Activated CD4-positive, alpha-beta T cell treated with anti-CD3 and anti-CD28 coated beads, Interleukin-2, amount 10 ng/mL, durations not matched to agents 7 days and 5 days (primary cell): ENCODE measurements around the gene EDNRB. TPM values are rescaled to one million over a fixed set of nuclear protein-coding genes. Genes with fewer than 3 reads are reported as not detected.
"Not testable (repeated sequence)": the region's sequence is repeated elsewhere in the genome, so short reads cannot be mapped to it uniquely, and the experiment has no call there.

ENCODE experiments used
- CTCF ChIA-PET: fragments of 350-600 bp; sonication (Branson Sonifier 250); formaldehyde crosslinking; loops from one replicate; lab custom pipeline; 2021; ENCODE audit warnings: antibody characterized with exemption; lab: Charles Lee
- POLR2A ChIA-PET: fragments of 350-600 bp; sonication (Branson Sonifier 250); formaldehyde crosslinking; loops from one replicate; lab custom pipeline; 2021; ENCODE audit warnings: antibody characterized with exemption; lab: Charles Lee
- DNase-seq: peaks from one replicate; pipeline ENCODE4 v3.0.0-alpha.2; 2020
- H3K27ac Mint-ChIP-seq: one replicate; pipeline ENCODE4 v1.8.0; 2021; ENCODE audit warnings: mild to moderate bottlenecking, moderate library complexity, mixed read lengths
- H3K27me3 Mint-ChIP-seq: one replicate; pipeline ENCODE4 v1.8.0; 2021; ENCODE audit warnings: mixed read lengths
- H3K36me3 Mint-ChIP-seq: one replicate; pipeline ENCODE4 v1.8.0; 2021; ENCODE audit warnings: low read depth, mixed read lengths
- H3K4me1 Mint-ChIP-seq: one replicate; pipeline ENCODE4 v1.8.0; 2021; ENCODE audit warnings: mixed read lengths
- H3K4me3 Mint-ChIP-seq: one replicate; pipeline ENCODE4 v1.8.0; 2021; ENCODE audit warnings: mild to moderate bottlenecking, moderate library complexity, mixed read lengths
- H3K9me3 Mint-ChIP-seq: one replicate; pipeline ENCODE4 v1.8.0; 2021; ENCODE audit warnings: mixed read lengths
- total RNA-seq, 2 experiments: library from RNA; stranded (reverse); gene quantifications; one replicate each; pipeline ENCODE4 v1.2.3, GENCODE V29; 2021

The EDNRB gene
- not detected for total RNA-seq

DNA sequence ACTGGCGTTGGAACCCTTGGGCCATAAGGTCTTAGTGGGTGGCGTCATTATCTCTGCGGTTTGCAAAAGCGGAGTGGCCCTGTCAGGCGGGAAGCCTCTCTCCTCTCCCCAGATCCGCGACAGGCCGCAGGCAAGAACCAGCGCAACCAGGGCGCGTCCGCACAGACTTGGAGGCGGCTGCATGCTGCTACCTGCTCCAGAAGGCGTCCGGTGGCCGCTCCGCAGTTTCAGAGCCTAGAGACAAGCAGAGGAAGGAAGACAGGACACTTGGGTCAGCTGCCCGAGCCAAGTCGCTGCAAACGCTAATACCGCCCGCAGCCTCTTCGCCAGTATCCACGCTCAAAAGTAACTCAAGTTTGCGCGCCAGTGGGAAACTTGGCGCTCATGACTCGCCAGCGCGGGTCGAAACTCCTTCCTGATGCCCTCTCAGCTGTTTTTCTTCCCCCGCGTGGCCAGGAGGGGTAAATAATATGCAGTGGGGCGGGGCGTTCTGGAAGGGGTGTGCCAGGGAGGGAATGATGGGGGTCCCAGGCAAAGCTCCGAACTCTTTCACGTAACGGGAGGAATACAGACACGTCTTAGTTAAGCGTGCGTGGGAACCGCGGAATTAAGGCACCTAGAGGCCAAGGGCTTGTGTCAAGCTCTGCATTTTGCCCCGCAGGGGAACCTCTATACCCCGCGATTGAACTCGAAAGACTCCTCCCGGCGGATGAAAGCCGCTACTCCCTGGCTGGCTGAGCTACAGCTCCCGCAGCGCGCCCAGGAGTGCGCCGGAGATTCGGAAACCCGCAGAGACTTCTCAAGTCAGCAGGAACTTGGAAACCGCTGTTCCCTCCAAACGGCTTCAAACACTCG is at the start of gene EDNRB:
Gene EDNRB, minus strand, starts transcription at position 441 of the 855 bp plus-strand sequence. Its CDS starts 258 bp downstream, at position 183.
- Mint-ChIP-seq H3K9me3 (no peaks in the 10 kb centered on the region), H3K4me1 (no peaks in the 10 kb centered on the region), H3K27ac (no peak within 1 kb of the TSS), H3K4me3 (peak within 1 kb of the TSS; percentile 55), H3K36me3 (no peaks in the 10 kb centered on the region), H3K27me3 (peaks cover 26% of the 10 kb centered on the region)
- ChIA-PET CTCF (no interaction called here), POLR2A (no interaction called here)
- peak; percentile 7 for DNase-seq

DNA sequence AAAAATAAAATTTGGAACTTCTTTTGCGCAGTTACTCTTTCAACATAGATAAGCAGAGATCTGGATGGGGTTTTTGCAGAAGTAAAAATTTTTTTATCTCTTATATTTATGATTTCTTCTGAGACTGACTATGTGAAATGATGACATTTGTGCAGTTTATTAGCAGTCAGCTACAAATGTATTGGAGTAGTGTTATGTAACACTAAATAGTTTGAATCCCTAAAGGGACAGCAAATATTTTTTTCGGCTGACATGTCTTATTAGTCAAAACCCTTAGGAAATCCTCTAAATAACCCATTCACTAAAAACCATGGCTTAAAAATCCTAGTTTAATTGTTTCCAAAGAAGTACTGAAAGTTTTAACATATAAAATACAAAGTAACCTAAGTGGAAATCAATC is 48.0 kb upstream of the EDNRB start:
- ChIA-PET POLR2A (no interaction called here), CTCF (no interaction called here)
- Mint-ChIP-seq H3K27ac (no peak overlapping the region), H3K36me3 (no peaks in the 10 kb centered on the region), H3K27me3 (peaks cover 3% of the 10 kb centered on the region), H3K4me3 (no peak overlapping the region), H3K9me3 (no peaks in the 10 kb centered on the region), H3K4me1 (no peaks in the 10 kb centered on the region)
- no peak for DNase-seq

DNA sequence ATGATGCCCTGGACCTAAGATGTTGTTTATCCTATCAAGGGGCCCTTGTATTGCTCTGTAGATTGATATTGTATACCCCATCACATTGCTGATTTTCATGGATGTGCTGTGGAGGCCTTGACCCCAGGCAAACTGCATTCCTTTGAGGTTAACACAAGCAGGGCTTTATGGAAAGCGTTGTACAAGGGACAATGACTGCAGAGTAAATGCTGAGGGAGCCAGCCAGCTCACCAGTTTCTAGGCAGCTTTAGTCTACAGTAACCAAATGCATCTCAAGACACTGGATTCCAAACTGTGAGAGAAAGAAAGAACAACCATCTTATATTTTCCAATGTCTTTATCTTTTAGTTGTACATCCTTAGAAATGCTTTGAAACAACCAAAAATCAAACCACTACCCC is 34.1 kb upstream of the EDNRB start:
- Mint-ChIP-seq H3K27me3 (peaks cover 5% of the 10 kb centered on the region), H3K36me3 (no peaks in the 10 kb centered on the region), H3K4me1 (no peaks in the 10 kb centered on the region), H3K9me3 (no peaks in the 10 kb centered on the region), H3K27ac (no peak overlapping the region), H3K4me3 (no peak overlapping the region)
- ChIA-PET CTCF (no interaction called here), POLR2A (no interaction called here)
- DNase-seq, result no peak

DNA sequence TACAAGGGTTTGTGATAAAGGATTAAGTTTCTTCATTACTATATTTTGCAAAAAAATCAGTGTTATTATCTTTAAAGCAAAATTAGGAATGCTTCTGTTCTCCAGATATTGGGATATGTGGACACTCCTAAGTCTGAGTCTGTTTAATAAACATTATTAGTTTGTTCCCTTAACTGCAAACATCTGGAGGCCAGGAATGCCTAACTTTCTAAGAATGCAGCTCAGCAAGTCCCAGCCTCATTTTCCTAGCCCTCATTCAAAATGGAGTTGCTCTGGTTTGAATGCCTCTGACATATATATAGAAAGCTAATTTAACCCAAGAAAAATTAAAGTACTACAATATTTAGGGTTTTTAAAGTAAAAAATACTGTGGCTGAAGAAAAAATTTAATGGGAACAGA is 33.6 kb upstream of the EDNRB start:
- H3K4me1 Mint-ChIP-seq, result no peaks in the 10 kb centered on the region
- CTCF ChIA-PET, result no interaction called here
- H3K27me3 Mint-ChIP-seq, result peaks cover 5% of the 10 kb centered on the region
- H3K9me3 Mint-ChIP-seq, result no peaks in the 10 kb centered on the region
- no peaks in the 10 kb centered on the region for H3K36me3 Mint-ChIP-seq
- DNase-seq, result no peak
- POLR2A ChIA-PET, result no interaction called here
- H3K27ac Mint-ChIP-seq, result no peak overlapping the region
- no peak overlapping the region for H3K4me3 Mint-ChIP-seq

DNA sequence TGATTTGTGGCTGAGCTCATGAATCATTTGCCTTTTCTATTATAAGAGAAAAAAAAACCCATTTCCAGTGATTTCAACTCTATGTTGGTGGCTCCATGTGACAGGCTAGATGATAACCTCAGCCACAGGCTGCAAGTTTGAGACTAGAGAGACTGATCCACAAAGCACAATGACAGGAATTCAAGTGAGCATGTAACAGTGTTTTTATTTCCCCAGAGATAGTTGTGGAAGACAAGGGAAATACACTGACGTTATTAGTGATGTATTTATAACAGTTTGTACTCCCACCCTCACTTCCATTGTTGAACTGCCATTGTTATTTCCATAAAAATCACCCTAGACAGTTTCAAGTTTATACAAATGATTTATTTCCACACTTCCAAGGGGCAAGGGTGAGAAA is 27.9 kb upstream of the EDNRB start:
- no peak for DNase-seq
- POLR2A ChIA-PET, result no interaction called here
- H3K4me1 Mint-ChIP-seq, result no peaks in the 10 kb centered on the region
- H3K36me3 Mint-ChIP-seq, result no peaks in the 10 kb centered on the region
- CTCF ChIA-PET, result no interaction called here
- no peak overlapping the region for H3K4me3 Mint-ChIP-seq
- no peaks in the 10 kb centered on the region for H3K9me3 Mint-ChIP-seq
- no peak overlapping the region for H3K27ac Mint-ChIP-seq
- H3K27me3 Mint-ChIP-seq, result no peaks in the 10 kb centered on the region

DNA sequence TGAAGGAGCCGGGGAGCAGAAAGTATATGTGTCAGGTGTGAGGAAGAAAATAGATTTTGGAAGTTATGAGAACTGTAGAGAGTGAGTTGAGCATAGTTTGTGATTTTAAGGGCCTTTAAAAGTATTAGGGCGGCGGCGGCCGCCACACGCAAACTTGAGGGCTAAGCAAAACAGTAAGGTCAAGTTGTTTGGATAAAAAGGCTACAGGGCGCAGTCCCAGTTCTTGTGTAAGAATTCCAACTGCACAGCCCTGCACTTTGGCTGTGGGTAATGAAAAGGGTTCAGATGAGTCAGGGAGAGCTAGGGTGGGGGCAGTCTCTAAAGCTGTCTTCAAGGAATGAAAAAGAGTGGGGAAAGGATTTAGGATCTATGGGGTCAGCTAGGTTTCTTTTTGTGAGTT is 16.4 kb upstream of the EDNRB start:
- DNase-seq, CTCF ChIA-PET, H3K27ac Mint-ChIP-seq, H3K36me3 Mint-ChIP-seq, H3K4me3 Mint-ChIP-seq, POLR2A ChIA-PET, H3K9me3 Mint-ChIP-seq, H3K27me3 Mint-ChIP-seq, H3K4me1 Mint-ChIP-seq: not testable (repeated sequence)

DNA sequence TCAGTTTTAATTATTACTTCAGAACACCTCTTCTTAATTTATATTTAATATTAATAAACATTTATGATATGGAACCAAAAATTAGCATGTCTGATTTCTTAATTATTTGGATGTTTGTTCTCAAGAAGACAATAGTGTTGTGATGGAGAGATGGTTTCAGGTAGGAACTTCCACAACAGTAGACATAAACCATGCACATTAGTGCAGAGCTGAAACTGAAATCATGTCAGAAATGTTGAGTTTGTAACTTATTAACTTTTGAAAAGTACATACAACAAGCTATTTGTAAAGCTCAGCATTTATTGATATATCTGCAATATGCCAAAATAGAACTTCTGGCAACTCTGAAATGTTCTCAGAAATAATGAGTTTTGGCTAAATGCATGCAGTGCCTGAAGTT is 11.8 kb upstream of the EDNRB start:
- ChIA-PET POLR2A (no interaction called here), CTCF (no interaction called here)
- no peaks in the 10 kb centered on the region for H3K36me3 Mint-ChIP-seq
- no peaks in the 10 kb centered on the region for H3K9me3 Mint-ChIP-seq
- no peak overlapping the region for H3K4me3 Mint-ChIP-seq
- no peak overlapping the region for H3K27ac Mint-ChIP-seq
- DNase-seq, result no peak
- H3K27me3 Mint-ChIP-seq, result peaks cover 7% of the 10 kb centered on the region
- H3K4me1 Mint-ChIP-seq, result peaks cover 14% of the 10 kb centered on the region

DNA sequence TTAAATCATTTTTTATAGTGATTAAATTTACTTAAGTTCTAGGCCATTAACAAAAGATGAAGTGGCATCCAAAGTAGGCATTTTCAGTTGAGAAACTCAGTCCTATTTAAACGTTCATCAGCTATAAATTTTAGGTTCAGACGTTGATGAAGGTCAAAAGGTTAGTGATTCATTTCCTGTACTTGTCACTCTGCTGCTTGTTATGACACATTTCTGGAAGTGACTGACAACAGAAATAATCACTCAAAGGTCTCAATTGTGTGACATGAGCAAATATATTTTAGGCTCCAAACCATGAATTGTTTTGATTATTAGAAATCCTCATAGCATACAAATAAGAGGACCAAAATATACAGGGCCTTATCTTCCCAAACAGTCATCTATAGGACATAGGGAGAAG is 10.3 kb upstream of the EDNRB start:
- DNase-seq, result no peak
- Mint-ChIP-seq H3K4me1 (peaks cover 14% of the 10 kb centered on the region), H3K9me3 (no peaks in the 10 kb centered on the region), H3K27ac (no peak overlapping the region), H3K4me3 (no peak overlapping the region), H3K36me3 (no peaks in the 10 kb centered on the region), H3K27me3 (peaks cover 13% of the 10 kb centered on the region)
- POLR2A ChIA-PET, result no interaction called here
- CTCF ChIA-PET, result no interaction called here

DNA sequence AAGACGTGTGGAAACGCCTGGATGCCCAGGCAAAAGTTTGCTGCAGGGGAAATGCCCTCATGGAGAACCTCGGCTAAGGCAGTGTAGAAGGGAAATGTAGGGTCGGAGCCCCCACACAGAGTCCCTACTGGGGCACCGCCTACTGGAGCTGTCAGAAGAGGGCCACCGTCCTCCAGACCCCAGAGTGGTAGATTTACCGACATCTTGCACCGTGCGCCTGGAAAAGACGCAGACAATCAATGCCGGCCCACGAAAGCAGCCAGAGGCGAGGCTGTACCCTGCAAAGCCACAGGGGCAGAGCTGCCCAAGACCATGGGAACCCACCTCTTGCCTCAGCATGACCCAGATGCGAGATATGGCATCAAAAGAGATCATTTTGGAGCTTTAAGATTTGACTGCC is 7.0 kb upstream of the EDNRB start:
- H3K27ac Mint-ChIP-seq, result no peak overlapping the region
- peaks cover 23% of the 10 kb centered on the region for H3K27me3 Mint-ChIP-seq
- H3K4me1 Mint-ChIP-seq, result peaks cover 14% of the 10 kb centered on the region
- ChIA-PET POLR2A (no interaction called here), CTCF (no interaction called here)
- no peak for DNase-seq
- no peaks in the 10 kb centered on the region for H3K9me3 Mint-ChIP-seq
- no peaks in the 10 kb centered on the region for H3K36me3 Mint-ChIP-seq
- no peak overlapping the region for H3K4me3 Mint-ChIP-seq

DNA sequence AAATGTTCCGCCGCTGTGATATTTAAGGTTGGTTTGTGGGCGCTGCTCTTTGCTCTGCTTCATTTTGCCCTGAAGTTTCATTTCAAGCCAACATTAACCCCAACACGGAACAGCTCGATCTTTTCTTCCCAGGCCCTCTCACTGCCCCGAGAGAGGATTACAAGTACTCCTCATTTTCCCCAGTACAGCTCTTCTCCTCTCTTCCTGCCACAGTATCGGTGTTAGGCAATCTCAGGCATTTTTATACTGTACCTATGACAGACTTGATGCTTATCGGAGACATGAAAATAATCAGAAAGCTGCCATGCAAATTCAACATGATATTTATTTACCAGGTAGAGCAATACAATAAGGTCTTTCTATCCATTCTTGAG is 1.3 kb upstream of the EDNRB start:
- H3K27me3 Mint-ChIP-seq, result peaks cover 31% of the 10 kb centered on the region
- no peak overlapping the region for H3K27ac Mint-ChIP-seq
- no peak overlapping the region for H3K4me3 Mint-ChIP-seq
- H3K36me3 Mint-ChIP-seq, result no peaks in the 10 kb centered on the region
- DNase-seq, result no peak
- no peaks in the 10 kb centered on the region for H3K4me1 Mint-ChIP-seq
- ChIA-PET POLR2A (no interaction called here), CTCF (interaction anchor here (0.6 kb wide), 1 partner anchor 1318 kb away, joined by 3 read pairs; no protein-coding TSS in a partner anchor)
- no peaks in the 10 kb centered on the region for H3K9me3 Mint-ChIP-seq

DNA sequence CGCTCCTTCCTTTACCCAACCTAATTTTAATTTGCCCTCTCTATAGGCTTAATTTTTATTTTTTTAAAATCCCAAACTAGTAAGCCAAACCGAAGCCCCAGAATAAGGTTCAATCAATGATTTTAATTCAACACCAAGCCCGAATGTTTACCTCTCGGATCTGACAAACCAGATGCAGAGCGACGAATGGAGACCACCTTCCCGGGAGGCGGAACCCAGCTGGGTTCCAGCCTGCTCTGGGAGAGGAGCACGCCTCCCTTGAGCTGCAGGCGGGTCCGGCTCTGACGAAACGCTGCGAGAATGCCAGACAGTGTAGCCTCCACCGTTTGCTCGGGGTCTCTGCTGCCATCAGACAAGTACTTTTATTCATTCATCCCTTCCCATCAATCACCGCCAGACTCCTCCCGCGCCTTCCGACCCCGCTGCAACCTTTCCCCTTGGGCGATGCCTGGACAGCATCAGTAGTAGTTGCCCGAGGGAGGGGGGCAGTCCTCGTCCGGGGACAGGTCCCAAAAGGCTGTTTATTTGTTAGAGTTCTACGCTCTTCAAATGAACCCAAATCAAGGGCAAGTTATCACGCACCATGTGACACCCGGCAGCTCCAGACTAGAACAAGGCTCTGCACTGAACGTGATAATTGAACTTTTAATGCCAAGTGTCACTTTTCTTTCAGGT is 752 bp upstream of the EDNRB start:
- no peaks in the 10 kb centered on the region for H3K36me3 Mint-ChIP-seq
- H3K9me3 Mint-ChIP-seq, result no peaks in the 10 kb centered on the region

DNA sequence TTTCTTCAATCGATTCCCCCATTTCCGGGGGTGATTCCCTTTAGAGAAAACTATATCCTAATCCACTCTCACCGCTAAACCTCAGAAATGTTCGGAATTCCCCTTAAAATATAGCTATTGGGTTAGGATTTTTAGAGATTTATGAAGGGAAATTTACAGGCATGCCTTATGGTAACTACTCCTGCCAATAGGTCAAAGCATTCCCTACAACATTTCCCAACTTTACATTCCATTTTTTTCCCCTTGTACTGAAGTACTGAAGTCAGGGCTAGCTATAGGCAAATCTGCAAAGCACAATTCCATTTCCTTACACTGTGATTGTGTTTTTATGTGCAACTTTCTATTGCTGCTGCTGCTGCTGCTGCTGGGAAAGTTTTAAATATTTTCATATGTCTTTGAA is 2.1 kb downstream of the EDNRB start:
- CTCF ChIA-PET, result interaction anchor here (1.6 kb wide), 1 partner anchor 9 kb away, joined by 3 read pairs; no protein-coding TSS in a partner anchor
- no peaks in the 10 kb centered on the region for H3K4me1 Mint-ChIP-seq
- H3K27me3 Mint-ChIP-seq, result peaks cover 20% of the 10 kb centered on the region
- DNase-seq, result no peak
- no peaks in the 10 kb centered on the region for H3K36me3 Mint-ChIP-seq
- no peak overlapping the region for H3K4me3 Mint-ChIP-seq
- POLR2A ChIA-PET, result no interaction called here
- H3K9me3 Mint-ChIP-seq, result no peaks in the 10 kb centered on the region
- no peak overlapping the region for H3K27ac Mint-ChIP-seq

More for the DNA sequence above, 752 bp upstream of the EDNRB start:
- POLR2A ChIA-PET, result no interaction called here
- DNase-seq, result no peak
- CTCF ChIA-PET, result interaction anchor here (0.6 kb wide), 1 partner anchor 1319 kb away, joined by 3 read pairs; no protein-coding TSS in a partner anchor
- Mint-ChIP-seq H3K27me3 (peaks cover 28% of the 10 kb centered on the region), H3K4me1 (no peaks in the 10 kb centered on the region), H3K4me3 (no peak overlapping the region), H3K27ac (no peak overlapping the region)

DNA sequence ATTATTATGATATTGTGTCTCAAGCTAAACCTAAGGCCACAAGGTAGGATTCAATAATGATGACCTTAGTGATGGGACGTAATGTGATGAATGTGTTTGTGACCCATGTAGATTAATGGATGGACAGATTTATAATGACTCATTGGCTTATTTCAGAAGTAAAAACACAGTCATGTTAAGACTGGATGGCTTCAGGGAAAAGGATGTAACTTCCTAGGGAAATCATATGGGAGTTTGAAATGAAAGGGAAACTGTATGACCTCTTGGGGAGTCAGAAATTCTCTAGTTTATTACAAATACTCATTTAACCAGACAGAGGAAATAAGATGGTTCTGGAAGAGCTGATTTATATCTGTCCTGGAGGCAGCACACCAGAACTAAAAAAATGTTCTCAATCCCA is 2.9 kb downstream of the EDNRB start:
- H3K27me3 Mint-ChIP-seq, result peaks cover 22% of the 10 kb centered on the region
- no peak overlapping the region for H3K4me3 Mint-ChIP-seq
- H3K27ac Mint-ChIP-seq, result no peak overlapping the region
- no peaks in the 10 kb centered on the region for H3K4me1 Mint-ChIP-seq
- DNase-seq, result no peak
- POLR2A ChIA-PET, result no interaction called here
- no peaks in the 10 kb centered on the region for H3K36me3 Mint-ChIP-seq
- CTCF ChIA-PET, result interaction anchor here (1.6 kb wide), 1 partner anchor 8 kb away, joined by 3 read pairs; no protein-coding TSS in a partner anchor
- no peaks in the 10 kb centered on the region for H3K9me3 Mint-ChIP-seq
